Activated T-cell treated with anti-CD3 and anti-CD28 coated beads for 1 hour (primary cell): ENCODE results near the gene SPRY4.
"Not testable (repeated sequence)": the region's sequence is repeated elsewhere in the genome, so short reads cannot be mapped to it uniquely, and the experiment has no call there.

ENCODE experiments used
- DNase-seq: peaks from one replicate; pipeline ENCODE4 v3.0.0-alpha.2; 2020; ENCODE audit warnings: low read depth

SPRY4 gene

DNA sequence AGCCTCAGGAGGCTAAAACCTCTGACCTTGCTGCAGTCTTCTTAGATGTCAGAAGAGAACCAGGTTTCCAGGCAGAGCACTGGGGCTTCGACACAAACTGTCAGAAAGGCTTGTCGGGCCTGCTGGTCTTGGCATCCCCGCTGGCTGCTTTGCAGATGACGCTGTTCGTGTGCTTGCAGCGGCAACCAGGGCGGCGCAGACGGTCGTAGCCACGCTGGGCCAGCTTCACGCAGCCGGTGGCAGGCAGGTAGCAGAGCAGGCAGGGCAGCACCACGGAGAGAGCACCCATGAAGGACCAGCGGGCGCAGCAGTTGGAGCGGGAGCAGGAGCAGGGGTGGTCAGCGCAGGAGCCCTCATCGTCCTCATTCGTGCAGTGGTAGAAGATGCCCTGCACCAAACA, 10.7 kb downstream of the SPRY4 start:
- DNase-seq, result no peak

DNA sequence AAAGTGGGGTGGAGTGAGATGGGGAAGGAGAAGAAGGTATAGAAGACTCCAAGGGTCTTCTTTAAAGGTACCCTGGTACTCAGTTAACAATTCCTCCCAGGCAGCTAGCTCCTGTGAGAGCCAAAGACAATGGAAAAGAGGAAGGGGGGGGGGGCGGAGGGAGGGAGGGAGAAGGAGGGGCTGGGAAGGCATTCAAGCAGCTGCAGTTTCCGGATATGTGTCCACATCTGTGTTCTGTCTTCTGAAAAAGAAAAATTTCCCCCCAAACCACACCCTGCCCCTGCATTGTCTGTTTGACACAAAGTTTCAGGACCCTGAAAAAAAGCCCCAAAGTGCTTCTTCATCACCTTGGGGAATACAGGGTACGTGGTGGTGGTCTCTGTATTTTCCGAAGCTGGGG, 11.1 kb downstream of the SPRY4 start:
- DNase-seq, result no peak

DNA sequence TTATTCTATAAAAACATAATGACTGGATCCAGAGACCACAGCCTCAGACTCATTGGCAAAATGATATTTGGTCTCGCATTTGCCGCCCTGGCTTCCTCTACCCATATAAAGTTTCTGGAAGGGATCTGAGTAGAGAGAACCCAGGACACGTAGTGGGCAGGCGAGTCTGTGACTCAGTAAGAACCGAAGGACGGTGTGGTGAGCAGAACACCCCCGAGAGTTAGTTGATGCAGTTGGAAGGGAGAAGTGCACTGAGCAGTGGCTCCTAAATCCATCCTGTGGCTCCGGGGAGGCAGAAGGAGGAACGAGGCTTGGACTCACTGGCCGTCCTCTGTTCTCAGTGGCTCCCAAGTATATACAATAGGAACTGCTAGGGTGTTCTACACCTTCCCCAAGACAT, 11.5 kb downstream of the SPRY4 start:
- no peak for DNase-seq

DNA sequence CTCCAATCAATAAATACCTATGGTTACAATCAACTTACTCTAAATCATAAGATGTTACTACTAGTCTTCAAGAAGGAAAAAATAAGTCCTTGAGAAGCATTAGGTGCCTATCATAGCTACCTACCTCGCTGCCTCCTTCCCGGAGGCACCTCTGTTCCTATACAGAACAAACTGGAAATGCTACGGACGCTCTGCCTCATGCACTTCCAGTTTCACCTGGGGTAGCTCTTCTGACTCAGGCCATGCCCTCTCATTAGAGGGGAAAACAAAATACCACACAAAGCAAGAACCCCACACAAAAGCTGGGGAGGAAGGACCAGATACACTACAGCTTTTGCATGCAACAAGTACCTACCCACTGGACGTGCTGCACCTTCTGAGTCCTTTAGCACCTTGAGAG, 12.4 kb downstream of the SPRY4 start:
- DNase-seq, result no peak

DNA sequence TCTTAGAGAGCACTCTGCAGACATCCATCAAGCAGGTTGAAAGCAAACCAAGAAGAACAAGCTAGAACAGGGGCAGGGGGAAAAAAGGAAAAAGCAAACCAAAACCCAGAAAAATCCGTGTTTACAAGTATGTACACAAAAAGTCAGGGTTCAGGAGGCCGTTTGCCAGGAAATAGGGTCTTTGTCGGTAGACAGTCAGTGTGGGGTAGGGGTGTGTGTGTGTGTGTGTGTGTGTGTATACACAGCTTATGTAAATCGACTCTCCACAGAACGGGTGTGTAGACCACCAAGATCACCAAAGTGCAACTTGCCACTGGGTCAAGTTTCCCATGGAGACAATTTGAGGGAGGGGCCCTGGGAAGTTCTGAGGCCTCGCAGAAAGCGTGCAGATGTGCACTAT, 13.1 kb downstream of the SPRY4 start:
- no peak for DNase-seq

DNA sequence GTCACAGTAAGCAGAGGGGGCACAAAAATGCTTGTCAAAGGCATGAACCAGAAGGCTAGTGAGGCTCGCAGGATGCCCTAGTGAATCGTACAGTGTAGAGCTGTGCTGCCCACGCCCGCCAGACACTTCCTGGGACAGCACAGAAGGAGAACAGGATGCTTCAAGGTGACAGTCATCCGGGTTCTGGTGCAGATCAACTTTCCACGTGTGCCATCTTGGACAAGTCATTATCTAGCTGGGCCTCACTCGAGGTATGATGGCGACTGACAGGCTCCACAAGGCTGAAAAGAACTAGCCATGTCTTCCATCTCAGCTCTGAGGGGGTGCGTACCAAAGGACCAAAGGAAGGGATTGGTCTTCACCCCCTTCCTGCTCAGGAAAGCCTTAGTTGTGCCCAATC, 14.0 kb downstream of the SPRY4 start:
- no peak for DNase-seq

DNA sequence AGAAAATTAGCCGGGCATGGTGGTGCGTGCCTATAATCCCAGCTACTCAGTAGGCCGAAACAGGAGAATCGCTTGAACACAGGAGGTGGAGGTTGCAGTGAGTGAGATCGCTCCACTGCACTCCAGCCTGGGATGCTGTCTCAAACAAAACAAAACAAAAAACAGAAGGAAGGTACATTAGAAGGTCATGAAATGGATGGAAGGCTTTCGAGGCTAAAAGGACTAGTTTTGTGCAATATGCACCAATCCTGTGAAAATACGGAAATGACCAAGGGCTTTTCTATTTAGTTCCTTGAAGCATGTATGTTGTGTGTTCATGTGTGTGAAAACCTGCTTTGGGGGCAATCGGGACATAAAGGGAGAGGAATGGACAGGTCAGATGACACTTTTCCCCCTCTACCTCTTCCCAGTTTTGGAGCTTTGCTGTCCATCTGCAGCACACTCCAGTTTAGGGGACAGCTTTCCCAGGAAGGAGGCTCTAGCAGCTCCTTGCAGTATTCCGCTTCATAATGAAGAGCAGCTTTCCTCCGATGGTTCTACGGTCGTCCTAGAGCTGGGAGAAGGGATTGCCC, 15.0 kb downstream of the SPRY4 start:
- DNase-seq, result no peak

DNA sequence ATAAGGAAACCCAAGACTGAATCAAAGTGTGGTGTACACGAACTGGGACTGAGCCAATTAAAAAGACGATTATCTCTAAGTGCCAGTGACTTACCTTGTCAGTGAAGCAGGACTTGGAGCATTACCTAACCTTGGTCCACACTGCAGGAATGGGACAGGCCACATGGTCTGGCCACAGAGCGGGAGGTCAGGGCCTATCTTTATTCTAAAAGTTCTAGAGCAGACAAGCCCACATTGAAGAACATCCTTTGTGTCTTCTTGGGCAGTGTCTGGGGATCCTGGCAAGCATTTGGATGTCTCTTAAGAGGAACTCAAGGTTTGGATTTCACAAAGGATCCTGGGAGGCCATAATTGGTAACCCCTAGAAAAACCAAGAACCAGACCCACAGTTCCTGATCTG, 16.5 kb downstream of the SPRY4 start:
- no peak for DNase-seq

DNA sequence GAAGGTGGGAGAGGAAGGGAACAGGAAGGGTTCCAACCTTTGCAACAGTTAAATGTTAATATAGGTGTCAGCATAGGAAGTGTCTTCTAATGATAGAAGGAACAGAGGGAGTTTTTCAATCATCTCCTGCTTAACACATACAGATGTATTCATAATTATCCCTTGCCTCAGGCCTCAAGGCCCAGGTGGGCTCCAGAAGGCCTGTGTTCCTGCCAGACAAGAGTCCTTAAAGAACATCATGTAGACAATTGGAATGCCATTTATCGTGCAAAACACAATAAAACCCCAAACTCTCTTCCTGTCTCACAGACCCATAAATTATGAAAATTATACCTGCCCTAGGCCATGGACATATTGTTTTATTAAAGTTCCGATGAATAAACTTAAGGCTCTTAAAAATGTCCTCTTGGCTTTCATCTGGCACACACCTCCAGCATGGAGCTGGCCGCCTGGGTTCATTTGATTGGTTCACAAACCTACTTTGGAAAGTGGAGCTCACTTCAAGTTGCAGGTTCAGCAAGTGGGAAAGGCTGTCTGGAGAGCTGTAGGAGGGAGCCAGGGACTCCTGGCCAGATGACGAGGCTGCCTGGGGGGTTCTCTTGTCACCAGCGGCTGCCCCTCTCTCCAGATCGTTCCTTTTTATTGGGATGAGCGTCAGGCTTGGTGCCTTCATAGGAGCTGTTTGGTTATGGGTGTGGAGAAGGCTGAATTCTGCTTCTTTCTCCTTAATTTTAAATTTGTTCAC, 17.5 kb downstream of the SPRY4 start:
- no peak for DNase-seq

DNA sequence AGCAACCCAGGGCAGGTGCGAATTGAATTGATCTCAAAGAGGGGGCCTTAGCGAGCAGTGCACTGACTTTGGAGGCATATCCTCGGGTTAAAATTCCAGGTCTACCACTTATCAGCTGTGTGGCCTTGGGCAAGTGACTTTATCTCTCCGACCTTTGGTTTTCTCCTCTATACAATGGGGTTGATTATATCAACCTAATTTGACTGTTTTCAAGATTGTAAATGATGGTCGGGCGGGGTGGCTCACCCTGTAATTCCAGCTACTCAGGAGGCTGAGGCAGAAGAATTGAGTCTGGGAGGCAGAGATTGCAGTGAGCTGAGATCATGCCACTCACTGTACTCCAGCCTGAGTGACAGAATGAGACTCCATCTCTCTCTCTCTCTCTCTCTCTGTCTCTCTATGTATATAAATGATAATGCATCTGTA, 18.7 kb downstream of the SPRY4 start:
- DNase-seq, result no peak

DNA sequence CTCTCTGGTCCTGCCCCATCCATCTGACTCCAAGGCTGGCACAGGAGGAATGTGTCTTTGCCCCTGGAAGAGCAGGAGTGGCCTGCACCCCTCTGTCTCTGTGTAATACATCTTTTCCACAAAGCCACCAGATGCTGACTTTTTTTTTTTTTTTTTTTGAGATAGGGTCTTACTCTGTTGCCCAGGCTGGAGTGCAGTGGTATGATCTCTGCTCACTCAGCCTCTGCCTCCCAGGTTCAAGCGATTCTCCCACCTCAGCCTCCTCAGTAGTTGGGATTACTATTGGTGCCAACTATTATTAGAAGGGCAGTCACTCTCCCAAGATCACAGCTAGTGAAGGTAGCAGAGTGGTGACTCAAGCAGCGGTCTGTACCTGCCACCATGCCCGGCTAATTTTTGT, 19.6 kb downstream of the SPRY4 start:
- DNase-seq, result no peak

DNA sequence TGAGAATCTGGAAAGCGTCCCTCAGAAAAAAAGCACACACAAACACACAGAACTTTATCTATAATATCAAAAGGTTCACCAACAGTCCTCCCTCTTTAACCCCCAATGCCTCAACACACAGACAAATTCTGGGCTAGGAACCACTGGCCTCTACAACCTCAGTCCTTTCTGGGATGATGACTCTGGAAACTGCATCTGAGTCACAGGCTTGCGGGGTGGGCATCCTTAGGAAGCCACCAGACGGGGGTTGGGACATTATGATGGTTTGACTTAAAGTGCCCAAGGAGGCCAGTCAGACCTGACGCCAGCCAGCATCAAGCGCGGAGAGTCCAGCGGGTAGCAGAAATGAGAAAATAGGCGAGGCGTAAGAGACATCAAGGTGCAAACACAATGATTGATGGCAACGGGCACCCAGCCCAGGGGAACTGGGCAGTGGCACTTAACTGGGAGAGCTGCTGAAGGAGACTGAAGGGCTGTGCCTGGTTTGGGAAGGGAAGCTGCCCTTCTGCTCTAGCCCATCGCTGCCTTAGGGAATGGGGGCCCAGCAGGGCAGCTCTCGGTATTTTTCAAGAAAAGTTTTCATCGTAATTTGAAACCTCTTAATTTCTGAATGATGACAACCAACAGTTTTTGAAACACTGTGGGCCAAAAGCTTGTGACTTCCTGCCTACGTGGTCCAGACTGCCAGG, 20.7 kb downstream of the SPRY4 start:
- DNase-seq, result no peak

DNA sequence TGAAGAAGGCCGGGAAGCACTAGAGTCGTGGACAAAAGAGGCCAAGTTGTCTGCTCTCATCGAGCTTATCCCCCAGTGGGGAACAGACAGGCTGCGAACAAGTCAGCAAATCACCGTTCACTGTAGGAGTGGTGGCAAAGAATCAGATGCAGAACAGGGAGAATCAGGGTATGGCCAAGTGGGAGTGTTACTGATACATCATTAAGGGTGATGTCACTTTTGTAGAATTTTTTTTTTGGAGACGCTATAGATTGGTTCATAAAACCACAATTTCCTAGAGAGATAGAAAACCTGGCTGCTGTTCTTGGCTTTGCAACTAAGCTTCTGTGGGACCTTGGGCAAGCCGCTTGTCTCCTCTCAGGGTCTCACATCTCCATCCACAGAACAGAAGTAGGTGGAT, 21.3 kb downstream of the SPRY4 start:
- no peak for DNase-seq

DNA sequence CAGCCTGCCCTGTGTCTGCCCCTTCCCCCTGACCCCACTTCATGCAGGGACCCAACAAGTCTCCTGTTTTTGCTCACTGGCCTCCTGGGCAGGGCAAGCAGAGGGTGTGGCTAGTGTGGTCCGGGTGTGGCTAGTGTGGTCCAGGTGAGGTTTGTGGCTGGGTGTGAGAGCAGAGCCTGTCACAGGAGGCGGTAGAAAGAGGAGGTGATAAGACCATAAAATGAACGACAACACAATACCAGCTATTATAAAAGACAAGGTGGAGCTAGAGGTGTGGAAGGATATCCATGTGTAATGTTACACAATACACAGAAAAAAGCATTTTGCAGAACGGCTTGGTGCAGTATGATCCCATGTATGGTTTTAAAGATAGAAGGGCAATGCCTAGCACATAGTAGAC, 23.3 kb downstream of the SPRY4 start:
- no peak for DNase-seq

DNA sequence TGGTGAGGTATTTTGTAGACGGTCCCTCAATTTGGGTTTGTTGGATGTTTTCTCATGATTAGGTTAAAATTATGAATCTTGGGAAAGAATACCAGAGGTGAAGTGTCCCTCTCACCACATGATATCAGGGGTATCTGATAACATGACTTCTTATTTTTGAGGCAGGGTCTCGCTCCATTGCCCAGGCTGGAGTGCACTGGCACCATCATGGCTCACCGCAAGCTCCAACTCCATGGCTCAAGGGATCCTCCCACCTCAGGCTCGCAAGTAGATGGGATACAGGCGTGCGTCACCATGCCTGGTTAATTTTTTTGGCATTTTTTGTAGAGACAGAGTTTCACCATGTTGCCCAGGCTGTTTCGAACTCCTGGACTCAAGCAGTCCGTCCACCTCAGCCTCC, 24.1 kb downstream of the SPRY4 start:
- no peak for DNase-seq

DNA sequence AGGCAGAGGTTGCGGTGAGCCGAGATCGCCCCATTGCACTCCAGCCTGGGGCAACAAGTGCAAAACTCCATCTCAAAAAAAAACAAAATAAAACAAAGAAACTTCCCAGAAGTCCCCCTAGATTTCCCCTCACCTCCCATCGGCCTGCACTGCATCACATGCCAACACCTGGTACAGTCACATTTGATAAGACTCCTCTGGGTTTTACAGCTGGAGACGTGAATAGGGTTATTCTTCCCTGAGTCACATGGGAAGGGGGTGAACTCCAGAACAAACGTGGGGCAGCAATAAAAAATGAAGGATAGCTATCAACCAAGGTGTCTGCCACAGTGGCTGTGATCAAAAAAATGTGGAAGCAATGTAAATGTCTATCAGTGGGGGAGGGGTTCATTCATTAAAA, 26.0 kb downstream of the SPRY4 start:
- no peak for DNase-seq

DNA sequence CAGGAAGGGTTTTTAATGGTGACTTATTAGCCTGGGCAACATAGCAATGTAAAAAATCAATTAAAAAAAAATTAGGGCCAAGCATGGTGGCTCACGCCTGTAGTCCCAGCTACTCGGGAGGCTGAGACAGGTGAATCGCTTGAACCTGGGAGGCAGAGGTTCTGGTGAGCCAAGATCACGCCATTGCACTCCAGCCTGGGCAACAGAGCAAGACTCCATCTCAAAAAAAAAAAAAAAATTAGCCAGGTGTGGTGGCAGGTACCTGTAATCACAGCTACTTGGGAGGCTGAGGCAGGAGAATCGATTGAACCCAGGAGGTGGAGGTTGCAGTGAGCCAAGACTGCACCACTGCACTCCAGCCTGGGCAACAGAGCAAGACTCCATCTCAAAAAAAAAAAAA, 27.0 kb downstream of the SPRY4 start:
- DNase-seq, result not testable (repeated sequence)

DNA sequence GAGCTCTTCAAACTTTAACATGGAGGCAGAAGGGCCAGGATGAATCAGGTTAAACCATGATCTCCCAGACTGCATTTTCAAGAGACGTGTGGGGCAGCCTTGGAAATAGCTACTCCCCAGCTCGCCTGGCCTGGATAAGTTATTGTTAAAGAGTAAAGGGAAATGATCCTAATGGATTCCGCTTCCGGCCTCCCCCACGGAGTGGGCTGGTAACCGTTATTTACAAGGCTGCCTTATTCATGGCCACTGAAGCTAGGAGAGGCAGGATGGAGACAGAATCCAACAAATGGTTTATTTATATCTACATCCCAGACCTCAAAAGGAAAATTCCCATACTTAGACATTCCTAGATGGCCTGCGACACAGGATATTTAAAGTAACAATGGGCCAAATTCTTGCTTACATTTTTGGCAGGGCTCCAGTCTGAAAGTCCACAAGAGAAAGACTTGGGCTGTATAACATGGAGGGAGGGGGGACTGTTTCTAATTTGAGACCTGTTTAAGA, 27.9 kb downstream of the SPRY4 start:
- no peak for DNase-seq

DNA sequence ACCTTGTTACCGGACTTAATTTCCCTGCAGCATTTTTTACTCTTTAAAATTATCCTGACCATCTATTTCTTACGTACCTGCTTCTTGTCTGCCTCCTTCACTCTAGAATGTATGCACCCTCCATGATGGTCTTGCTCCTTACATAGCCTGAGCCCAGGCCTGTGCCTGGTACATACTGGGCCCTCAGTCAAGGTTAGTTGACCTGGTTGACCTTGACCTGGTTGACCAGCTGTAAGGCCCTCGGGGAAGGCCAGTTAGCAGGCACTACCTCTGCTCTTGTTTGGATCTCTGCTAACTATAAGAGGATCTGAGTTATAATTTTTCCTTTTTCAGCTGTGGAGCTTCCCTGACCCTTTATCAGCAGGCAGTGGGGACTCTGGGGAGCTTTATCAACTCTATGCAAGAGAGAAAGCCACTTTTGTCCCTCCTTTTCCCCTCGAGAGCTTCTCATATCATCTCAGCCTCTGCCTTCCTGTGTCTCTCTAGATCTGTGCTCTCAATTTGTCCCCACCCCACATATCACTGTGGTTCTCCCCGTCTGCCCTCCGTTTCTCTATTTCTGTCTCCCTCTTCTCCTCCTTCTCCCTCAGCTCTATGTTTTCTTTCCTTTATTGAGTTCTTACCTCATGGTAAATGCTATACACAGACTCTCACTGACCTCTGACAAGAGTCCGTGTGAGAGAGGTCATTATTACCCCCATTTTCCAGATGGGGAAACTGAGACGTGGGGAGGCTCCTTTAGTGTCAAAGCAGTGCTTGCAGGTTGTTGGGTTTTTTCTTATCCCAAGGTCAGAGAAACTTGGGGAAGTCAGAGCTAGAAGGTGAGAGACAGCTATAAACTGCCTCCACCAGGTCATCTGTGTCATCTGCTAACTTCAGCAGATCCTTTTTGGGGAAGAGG, 28.6 kb downstream of the SPRY4 start:
- no peak for DNase-seq

DNA sequence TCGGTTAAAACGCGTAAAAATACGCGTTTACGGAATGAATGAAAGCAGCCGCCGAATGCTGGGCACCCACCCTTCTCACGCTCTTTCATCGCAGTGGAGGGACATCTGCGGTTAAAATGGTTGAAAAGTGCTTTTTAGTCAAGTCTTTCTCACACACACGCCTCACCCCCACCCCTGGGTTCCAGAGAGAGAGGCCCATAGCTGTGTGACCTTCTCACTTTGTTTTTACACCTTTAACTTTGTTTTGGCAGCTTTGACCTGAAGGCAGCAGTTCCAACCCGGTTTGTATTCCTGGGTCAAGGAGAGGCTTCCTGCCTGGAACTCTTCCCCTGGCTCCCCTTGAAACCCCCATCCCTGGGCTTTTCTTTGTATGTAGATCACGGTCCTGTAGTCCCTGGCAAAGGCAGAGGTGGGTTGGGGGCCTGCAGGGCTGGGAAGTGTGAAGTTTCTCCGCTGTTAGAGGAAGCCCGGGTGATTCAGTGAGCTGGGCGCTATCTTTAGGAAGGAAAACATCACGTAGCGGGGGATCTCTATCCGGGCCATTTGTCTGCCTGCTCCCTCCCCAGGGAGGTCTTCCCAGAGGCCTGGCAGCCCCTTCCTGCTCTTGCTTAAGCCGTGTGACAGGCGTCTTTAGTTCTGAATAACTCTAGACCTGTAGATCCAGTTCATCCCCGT, 29.6 kb downstream of the SPRY4 start:
- DNase-seq, result no peak

DNA sequence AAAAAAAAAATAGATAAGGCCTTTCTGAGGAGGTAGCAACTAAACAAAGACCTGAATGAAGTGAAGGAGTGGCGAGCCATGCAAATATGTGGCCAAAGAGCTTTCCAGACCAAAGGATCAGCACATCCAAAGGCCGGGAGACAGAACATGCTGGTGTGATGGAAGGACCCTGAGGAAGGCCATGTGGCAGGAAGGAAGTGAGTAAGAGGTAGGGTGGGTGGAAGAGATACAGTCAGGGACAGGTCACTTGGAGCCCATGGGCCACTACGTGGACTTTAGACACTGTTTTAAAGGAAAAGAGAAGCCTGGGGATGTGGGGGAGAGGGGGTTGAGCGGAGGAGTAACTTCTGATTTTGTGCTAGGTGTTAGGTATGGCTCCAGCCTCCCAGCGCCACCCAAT, 31.3 kb downstream of the SPRY4 start:
- no peak for DNase-seq

DNA sequence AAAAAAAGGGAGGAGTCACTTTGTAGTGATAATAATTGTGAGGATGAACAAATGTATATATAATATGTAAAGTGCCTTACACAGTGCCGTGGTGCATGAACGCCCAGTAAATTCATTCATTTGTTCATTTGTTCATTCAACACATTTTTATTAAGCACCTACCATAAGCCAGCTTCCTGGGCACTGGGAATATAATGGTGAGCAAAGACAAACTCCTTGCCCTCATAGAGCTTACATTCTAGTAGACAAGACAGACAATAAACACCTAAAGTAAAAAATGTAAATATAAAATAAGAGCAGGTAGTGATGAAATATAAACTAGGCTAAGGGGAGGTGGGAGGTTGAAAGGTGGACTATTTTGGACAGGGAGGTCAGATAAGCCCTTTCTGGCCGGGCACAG, 32.0 kb downstream of the SPRY4 start:
- no peak for DNase-seq
